ENCODE data around the gene SKOR2. TPM values are rescaled to one million over a fixed set of nuclear protein-coding genes. Genes with fewer than 3 reads are reported as not detected.

Gene SKOR2
- total RNA-seq, 4 donors from 2014 or later = not detected

Small RNA genes within 50 kb of the gene (small RNA-seq; reads per million reads assigned to genes)
- gene RNU6-1131P = not detected

Other genes starting within 250 kb of the SKOR2 start
- gene ELOA2, start 216.0 kb downstream of the SKOR2 start, total RNA-seq = not detected
- 10 to 100 TPM; 16.5 to 44.4 (median 29.6) TPM for gene HDHD2, start 101.2 kb downstream of the SKOR2 start, total RNA-seq
- gene IER3IP1, start 75.3 kb downstream of the SKOR2 start, total RNA-seq = 1 to 10 TPM; 7.5 to 8.7 (median 8.0) TPM